GF-D8 (cell line): ENCODE data around the gene KCTD7.
"Not testable (repeated sequence)": the region's sequence is repeated elsewhere in the genome, so short reads cannot be mapped to it uniquely, and the experiment has no call there.

Experiments
- DNase-seq: peaks from one replicate; lab custom pipeline; 2025; lab: John Stamatoyannopoulos, UW

The KCTD7 gene

DNA sequence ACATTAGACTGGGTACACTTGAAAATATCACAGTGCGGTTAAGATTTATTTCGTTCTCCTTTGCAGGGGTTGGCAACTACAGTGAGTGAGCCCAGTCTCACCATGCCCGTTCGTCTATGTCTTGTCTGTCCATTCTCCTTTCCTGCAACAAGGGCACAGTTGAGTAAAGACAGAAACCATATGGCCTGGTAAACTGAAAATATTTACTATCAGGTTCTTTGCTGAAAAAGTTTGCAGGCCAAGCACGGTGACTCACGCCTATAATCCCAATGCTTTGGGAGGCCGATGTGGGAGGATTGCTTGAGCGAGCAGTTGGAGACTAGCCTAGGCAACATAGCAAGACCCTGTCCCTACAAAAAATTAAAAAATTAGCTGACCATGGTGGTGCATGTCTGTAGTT lies 11.4 kb upstream of the KCTD7 start:
- DNase-seq: no peak

DNA sequence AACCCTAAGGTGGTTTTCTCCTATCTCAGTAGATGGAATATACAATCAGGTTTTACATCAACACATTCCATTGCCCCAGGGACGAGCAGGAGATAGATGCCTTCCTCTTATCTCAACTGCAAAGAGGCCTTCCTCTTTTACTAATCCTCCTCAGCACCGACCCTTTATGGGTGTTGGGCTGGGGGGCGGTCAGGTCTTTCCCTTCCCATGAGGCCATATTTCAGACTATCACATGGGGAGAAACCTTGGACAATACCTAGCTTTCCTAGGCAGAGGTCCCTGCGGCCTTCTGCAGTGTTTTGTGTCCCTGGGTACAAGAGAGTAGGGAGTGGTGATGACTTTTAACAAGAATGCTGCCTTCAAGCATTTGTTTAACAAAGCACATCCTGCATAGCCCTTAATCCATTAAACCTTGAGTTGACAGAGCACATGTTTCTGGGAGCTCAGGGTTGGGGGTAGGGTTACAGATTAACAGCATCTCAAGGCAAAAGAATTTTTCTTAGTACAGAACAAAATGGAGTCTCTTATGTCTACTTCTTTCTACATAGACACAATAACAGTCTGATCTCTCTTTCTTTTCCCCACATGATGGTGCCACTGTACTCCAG lies 9.2 kb upstream of the KCTD7 start:
- DNase-seq: not testable (repeated sequence)

DNA sequence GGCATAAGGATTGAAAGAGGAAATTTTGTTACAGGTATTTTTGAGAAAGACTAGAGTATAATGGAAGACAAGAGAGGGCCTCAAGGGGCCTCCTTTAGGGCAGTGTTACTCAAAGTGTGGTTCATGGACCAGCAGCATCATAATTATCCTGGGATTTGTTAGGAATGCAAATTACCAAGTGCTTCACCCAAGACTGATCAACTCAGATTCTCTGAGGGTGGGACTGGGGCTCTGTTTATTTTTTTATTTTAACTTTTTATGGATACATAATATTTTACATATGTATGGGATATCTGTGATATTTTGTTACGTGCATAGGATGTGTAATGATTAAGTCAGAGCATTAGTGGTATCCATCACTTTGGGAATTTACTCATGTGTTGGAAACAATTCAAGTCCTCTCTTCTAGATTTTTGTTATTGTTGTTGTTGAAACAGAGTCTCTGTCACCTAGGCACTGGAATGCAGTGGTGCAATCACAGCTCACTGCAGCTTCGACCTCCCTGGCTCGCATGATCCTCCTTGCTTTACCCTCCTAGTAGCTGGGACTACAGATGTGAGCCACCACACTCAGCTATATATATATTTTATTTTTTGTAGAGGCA lies 2.2 kb upstream of the KCTD7 start:
- DNase-seq: no peak

DNA sequence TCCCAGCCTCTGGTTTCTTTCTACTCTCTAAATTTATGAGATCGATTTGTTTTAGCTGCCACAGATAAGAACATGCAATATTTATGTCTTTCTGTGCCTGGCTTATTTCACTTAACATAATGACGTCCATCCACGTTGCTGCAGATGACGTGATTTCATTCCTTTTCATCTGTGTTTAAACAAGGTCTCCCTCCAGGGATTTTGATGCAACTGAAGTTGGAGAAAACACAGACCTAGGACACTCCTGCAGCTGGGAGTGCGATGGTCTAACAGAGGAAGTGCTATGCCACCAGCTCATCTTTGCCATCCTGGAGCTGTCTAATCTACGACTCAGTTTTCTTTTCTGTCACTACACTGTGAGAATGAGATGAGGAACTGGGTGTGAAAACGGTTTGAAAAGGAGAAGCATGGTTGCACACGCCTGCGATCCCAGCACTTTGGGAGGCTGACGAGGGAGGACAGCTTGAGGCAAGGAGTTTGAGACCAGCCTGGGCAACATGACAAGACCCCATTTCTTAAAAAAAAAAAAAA lies 1.5 kb upstream of the KCTD7 start:
- no peak for DNase-seq

DNA sequence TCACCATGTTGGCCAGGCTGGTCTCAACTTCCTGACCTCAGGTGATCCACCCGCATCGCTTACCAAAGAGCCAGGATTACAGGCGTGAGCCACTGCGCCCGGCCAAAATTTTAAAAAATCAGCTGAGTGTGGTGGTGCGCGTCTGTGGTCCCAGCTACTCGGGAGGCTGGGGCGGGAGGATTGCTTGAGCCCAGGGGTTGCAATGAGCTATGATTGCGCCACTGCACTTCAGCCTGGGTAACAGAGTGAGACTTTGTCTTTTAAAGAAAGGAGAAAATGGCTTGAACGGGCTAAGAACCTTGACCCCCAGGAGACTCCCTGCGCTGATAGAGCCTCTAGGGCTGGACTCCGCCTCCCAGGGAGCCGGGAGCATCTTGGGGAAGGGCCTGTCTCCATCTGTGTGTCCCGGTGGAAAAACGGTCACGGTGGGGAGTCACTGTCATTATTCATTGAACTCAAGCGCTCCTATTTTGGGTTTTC lies 760 bp upstream of the KCTD7 start:
- no peak for DNase-seq

DNA sequence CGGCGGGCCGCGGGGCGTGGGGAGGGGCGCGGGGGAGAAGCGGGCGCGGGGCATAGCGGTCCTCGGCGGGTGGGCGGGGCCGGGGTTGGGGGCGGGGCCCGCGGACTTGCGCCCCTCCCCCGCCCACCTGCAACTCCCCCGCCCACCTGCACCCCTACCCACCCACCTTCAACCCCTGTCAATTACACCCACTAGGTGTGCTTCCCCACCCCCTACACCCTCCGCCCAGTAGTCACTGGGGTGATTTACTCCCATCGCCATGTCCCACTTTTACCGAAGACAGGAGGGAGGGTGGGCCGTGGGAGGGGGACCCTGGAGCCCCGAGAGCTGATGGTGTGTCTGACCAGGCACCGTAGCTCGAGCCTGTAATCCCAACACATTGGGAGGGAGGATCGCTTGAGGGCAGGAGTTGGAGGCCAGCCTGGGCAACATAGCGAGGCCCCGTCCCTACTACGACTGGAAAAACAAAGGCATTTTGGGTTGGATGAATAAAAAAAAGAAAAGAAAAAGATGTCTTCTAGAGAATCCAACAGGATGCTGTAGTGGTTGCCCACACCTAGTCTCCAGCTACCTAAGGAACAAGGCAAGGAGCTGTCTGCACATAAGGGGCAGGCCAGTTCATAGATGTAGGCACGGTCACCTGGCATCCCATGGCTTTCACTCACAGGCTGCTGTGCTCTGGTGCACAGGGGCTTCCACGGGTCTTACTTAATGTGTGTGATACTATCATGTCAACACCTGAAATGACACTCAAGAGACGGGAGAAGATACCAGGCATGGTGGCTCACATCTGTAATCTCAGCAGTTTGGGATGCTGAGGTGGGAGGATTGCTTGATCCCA lies 761 bp downstream of the KCTD7 start:
- DNase-seq: no peak

DNA sequence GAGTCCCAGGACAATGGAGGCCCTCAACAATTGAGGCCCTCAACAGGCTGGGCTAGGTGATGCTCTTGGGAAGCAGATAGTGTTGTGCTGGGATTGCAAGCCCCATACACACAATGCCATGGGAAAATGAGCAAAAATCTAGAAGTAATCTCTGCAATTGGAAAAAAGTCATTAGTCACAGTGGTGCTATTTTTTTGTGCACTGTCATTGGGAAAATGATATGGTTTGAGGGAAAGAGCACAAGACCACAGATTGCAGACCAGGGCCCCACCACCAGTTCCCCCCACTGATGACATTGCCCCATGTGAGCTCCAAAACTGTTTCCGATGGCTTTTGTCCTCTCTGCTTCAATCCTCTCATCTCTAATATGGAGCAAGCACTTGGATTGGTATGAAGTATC lies 1.9 kb downstream of the KCTD7 start:
- no peak for DNase-seq

DNA sequence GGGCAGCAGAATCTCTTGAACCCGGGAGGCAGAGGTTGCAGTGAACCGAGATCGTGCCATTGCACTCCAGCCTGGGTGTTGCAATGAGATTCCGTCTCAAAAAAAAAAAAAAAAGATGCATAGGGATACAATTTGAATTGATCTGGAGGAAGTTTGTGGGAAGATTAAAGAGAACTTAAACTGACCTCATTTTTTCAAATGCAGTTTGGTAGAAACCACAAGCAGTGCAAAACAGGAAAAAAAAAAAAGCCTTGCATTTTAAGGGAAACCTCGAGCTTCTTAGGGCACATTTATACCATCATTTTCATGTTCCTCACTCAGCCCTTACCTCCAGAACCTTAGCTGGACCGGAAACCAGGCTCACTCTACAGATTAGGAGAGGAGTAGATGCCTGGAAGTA lies 2.8 kb downstream of the KCTD7 start:
- peak; percentile 64 for DNase-seq

DNA sequence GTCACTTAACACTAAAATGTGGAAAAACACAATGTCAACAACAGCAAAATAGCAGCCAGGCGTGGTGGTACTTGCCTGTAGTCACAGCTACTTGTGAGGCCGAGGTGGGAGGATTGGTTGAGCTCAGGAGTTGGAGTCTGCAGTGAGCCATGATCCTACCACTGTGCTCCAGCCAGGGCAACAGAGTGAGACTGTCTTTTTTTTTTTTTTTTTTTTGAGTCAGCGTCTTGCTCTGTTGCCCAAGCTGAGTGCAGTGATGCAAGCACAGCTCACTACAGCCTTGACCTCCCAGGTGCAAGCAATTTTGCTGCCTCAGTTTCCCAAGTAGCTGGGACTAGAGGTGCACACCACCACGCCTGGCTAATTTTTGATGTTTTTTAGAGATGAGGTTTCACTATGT lies 6.1 kb downstream of the KCTD7 start:
- DNase-seq: no peak

DNA sequence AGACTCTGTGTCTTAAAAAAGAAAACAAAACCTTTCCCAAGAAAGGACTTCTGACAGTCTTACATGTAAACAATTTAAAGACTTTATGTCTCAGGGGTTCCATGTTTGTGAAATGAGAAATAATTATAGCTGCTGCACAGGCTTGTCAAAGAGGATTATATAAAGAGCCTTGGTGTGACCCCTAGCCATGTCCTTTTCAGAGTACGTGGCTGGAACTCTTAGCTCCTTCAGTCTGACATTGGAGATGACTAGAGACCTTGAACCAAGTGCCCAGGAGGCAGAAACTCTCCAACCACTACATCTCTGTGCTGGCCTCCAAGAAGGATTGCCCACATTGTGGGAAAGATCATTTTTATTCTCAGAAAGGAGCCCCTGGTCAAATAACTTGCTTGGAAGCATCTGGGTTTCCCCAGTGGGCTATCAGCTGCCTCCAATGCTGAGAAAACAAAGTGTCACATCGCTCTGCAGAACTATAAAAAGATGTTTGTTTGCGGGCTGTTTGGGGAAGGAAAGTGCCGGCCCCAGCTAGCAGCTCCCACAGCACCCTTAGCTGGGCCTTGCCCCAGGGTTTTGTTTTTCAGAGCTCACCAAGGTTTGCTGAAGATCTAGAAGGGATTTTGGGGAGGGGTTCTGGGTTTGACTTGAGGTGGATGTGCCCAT lies 6.8 kb downstream of the KCTD7 start:
- not testable (repeated sequence) for DNase-seq

DNA sequence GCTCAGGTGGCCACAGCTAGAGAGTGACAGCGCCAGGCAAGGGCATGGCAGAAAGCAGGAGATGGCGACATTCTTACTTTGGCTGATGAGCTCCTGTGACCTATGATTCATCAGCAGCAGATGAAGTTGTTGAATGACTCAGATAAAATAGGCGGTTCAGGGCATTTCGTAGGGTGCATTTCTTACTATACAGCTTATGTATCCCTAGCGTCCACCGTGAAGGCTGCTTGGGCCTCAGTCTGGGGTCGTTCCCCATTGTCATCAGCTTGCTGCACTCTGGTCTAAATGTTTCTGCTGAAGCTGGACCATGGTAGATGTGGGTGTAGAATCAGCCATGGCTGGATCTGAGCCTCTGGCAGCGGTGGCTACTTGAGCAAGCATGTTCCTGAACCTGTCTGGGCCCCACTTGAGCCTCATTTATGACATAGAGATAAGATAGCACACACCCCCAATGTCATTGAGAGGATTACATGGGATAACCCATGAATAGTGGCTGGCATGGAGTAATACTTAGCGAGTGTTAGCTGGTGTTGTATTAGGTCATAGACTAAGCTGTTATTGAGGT lies 7.4 kb downstream of the KCTD7 start:
- not testable (repeated sequence) for DNase-seq

DNA sequence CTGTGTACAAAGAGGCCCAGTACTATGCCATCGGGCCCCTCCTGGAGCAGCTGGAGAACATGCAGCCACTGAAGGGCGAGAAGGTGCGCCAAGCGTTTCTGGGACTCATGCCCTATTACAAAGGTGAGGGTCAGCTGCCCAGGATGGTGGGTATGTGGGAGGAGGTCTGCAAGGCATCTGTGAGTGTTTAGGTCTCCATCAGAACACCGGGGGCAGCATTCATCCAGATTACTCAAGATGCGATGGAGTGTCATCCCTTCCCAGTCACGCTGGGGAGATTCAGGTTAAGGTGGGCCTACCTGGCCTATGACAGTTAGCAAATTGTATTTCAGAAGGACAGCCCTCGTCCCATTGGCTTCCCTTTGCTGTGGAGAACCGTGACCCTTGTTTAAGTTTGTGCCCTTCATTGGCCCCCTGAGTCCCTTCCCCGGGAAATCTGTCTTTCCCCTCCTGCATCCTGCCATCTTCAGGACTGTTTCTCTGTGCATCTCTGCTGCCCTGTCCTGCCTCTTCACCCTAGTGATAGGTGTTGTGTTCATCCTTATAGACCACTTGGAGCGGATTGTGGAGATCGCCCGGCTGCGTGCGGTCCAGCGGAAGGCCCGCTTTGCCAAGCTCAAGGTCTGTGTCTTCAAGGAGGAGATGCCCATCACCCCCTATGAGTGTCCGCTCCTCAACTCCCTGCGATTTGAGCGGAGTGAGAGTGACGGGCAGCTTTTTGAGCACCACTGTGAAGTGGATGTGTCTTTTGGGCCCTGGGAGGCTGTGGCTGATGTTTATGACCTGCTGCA lies 9.8 kb downstream of the KCTD7 start:
- no peak for DNase-seq

DNA sequence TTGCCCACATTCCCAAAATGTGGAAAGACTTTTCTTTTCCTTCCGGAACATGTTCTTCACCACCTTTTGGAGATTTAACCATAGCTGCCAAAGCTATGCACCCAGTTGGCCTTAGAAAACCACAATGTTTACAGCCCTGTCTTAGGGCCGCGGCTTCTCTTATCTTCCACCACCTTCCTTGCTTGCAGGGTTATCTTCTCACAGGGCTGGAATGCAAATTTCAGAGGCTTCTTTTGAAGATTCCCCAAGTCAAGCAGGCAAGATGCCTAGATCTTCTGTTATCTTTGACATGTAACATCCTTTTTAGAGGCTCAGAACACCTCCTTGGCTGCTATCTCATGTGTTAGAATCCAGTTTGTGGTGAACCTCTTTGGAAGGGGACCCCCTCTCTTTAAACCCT lies 11.1 kb downstream of the KCTD7 start:
- DNase-seq: no peak

DNA sequence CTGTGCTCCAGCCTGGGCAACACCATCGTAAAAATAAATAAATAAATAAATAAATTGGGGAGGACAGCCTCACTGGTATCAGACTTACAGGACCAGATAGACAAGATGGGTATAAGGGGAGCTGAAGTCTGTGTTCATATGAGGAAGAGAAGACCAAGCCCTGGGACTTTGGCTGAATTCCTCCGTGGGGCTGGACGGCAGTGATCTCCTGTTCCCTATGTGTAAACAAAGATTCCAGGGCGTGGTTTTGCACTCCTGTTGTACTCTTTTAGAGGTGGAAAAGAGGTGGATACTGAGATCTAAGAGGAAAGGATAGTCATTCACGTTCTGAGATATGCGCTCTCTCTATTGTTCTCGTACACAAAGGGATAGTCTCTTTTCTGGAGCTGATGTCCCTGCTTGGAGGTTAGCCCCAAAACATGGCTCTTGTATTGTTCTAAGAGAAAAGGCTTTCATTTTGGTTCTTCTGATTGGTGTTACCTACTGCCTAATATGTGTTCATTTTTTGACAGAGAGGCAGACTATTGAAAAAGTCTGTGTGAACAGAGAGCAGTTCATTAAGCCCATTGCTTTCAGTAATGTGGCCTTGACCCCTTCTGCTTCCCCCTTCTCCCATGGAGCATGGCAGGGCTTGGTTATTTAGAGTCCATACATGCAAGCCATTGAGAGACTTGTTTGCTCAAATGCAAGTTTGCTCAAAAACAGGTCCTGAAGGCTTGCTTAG lies 12.3 kb downstream of the KCTD7 start:
- DNase-seq: no peak

DNA sequence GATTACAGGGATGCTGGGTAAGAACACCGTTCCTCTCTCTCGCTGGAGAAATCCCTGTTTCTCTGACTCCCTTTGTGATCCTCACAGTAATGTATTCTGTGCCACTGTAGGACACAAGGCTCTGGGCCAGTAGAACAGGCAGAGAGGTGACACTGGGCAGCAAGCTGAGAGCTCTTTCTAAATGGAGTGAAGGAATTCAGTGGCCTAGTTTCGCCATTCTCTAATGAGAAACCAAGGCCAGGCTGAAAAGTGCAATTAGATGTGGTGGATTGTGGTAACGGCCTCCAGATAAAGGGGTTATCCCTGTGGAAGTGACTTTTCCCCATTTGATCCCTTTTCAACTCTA lies 12.8 kb downstream of the KCTD7 start:
- no peak for DNase-seq

DNA sequence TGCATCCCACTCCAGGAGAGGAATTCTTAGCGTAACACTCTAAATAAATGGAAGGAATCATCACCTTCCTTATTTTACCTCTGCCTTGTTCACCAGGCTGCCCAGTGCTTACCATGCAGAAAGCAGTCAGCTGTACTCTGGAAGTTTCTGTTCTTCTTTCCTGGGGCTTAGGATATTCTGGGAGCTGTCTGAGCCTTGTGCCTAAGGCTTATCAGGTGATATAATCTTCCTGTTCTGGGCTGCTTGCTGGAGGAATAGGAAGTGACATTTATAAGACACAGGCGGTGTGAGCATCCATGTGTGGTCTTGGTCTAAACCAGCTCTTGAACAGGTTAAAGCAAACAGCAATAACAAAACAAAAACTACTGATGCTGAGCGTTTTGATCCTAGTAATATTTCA lies 13.5 kb downstream of the KCTD7 start:
- no peak for DNase-seq

DNA sequence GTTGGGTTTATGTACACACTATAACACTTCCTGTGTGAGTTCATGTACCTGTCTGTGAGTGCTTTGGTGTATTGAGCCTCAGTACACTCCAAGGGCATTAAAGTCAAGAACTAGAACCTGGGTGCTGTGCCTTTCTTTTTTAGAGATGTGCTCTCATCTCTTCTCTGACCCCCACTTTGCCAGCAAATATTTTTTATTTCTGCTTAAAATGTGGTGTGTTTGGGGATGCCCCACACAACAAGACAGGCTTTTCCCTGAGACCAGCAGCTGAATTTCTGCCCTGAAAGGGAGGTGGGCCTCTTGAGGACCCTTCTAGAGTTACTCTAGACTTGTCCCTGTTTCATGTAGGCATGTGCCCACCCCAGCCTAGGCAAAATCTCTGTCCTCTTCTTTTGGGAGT lies 14.3 kb downstream of the KCTD7 start:
- DNase-seq: no peak

DNA sequence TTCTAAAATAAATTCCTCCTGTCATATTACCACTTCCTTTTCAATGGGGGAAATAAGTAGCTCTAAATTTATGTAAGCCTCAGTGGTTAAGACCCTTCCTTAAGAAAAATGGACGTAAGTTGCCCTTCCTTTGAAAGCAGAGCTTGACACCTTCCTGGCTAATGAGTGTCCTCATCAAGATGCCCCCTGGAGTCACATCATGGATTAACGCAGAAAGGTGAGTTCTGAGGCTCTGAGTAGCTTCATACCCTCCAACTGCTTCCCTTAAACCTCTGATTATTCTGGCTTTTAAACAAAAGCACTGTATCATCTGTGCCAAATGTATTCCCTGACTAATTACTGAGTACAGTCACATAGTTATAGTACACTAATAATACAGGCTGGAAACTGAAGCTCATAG lies 14.7 kb downstream of the KCTD7 start:
- DNase-seq: no peak

DNA sequence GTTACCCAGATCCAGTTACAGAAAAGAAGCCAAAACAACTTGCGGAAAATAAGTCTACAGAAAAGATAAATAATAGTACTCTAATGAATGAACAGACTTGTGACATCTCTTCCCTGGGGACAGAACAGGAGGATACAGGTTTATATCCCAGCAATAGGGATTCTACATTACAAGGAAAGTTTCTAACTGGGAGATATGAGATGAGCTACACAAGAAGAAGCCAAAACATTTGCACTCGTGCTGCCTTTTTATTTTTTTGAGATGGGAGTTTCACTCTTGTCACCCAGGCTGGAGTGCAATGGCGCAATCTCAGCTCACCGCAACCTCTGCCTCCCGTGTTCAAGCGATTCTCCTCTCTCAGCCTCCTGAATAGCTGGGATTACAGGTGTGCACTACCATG lies 22.3 kb downstream of the KCTD7 start:
- DNase-seq: not testable (repeated sequence)

DNA sequence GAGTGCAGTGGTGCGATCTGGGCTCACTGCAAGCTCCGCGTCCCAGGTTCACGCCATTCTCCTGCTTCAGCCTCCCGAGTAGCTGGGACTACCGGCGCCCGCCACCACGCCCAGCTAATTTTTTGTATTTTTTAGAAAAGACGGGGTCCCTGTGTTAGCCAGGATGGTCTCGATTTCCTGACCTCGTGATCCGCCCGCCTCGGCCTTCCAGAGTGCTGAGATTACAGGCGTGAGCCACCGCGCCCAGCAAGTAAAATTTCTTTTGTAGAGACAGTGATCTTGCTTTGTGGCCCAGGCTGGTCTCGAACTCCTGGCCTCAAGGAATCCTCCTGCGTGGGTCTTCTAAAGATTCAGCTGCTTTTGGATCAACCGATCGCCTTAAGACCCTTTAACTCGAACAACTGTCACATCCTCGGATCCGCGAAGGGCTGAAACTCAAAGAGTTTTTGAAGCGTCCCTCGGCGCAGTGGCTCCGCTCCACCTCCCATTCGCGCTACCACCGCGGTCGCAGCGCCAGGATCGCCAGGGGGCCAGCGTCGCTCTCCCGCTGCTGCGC lies 25.1 kb downstream of the KCTD7 start:
- DNase-seq: not testable (repeated sequence)
